A549 (cell line): Measurements from ENCODE around the gene MDM1. TPM values are rescaled to one million over a fixed set of nuclear protein-coding genes. Genes with fewer than 3 reads are reported as not detected.

ENCODE experiments used
- ATAC-seq, 2 experiments: fragments of 200-7000 bp in 1 of 2; fragments of >200 bp in 1 of 2; cut with Nextera tagmentation in 1 of 2; cut with Tn5 transposase in 1 of 2; 3 replicates each; pipeline versions ENCODE4 v1.8.0 to v1.9.1; 2018 to 2020; ENCODE audit warnings: mild to moderate bottlenecking in 1 of 2, moderate library complexity in 1 of 2
- CTCF ChIA-PET: fragments of 300-600 bp; sonication (Branson Sonifier 250); formaldehyde crosslinking; extraction: SDS; loops from one replicate; lab custom pipeline; 2021; ENCODE audit warnings: antibody characterized with exemption, inconsistent platforms; lab: Yijun Ruan, JAX
- POLR2A ChIA-PET: fragments of 350-600 bp; formaldehyde crosslinking; extraction: SDS; loops from one replicate; lab custom pipeline; 2021; ENCODE audit warnings: antibody characterized with exemption, inconsistent platforms; lab: Yijun Ruan, JAX
- DNase-seq, 2 experiments: peaks; one replicate each; pipeline versions ENCODE4 v3.0.0 to v3.0.0-alpha.2; 2011 to 2016; ENCODE audit warnings: low read depth in 1 of 2, low spot score in 1 of 2
- FAIRE-seq: peaks from 2 replicates; lab custom pipeline; 2011; peaks lifted over from hg19 to GRCh38; lab: Jason Lieb, UNC
- H3K27ac ChIP-seq, 2 experiments: fragments of >200 bp; sonication (Bioruptor Twin); formaldehyde crosslinking; 3 replicates each; pipeline ENCODE4 v1.5.1; 2016 to 2017
- H3K4me1 ChIP-seq: fragments of >200 bp; sonication (Bioruptor Twin); formaldehyde crosslinking; 3 replicates; pipeline ENCODE4 v1.6.1; 2016
- H3K4me2 ChIP-seq: fragments of >200 bp; sonication (Bioruptor Twin); formaldehyde crosslinking; 3 replicates; pipeline ENCODE4 v1.6.1; 2016
- H3K4me3 ChIP-seq: fragments of >200 bp; sonication (Bioruptor Twin); formaldehyde crosslinking; 3 replicates; pipeline ENCODE4 v1.5.1; 2016
- H3K9me3 ChIP-seq: fragments of >200 bp; sonication (Bioruptor Twin); formaldehyde crosslinking; 3 replicates; pipeline ENCODE4 v1.6.1; 2016
- CEBPB ChIP-seq, 2 experiments: fragments of >200 bp in 1 of 2; sonication (Bioruptor Twin) in 1 of 2; formaldehyde crosslinking in 1 of 2; IDR thresholded peaks; 2 replicates each; pipeline ENCODE4 v1.6.1; 2012 to 2016
- FOSL2 ChIP-seq, 2 experiments: fragments of 450-650 bp in 1 of 2; fragments of >200 bp in 1 of 2; sonication (Bioruptor Twin) in 1 of 2; formaldehyde crosslinking; IDR thresholded peaks; 2 replicates each; pipeline versions ENCODE4 v1.5.0 to v1.6.1; 2016 to 2020; ENCODE audit warnings: mild to moderate bottlenecking in 1 of 2, moderate library complexity in 1 of 2
- KDM1A ChIP-seq: fragments of 200-600 bp; sonication (generic); IDR thresholded peaks from 2 replicates; pipeline ENCODE4 v1.6.1; 2016; ENCODE audit warnings: low read depth, mild to moderate bottlenecking
- WGBS: methylation state at CpG from one replicate; pipeline ENCODE4 v1.1.6; 2017; ENCODE audit errors: missing lambda C conversion rate; 5-methylcytosine and 5-hydroxymethylcytosine counted together
- polyA plus RNA-seq, 4 experiments: library from polyadenylated mRNA; depleted of rRNA in 3 of 4; stranded (reverse); fragments of >200 nt; fragmentation: RNase III in 1 of 4; extraction: RNeasy Plus Mini Kit Qiagen cat#74134 plus additional on column Dnase treatment in 1 of 4; gene quantifications; 2 replicates in 3 of 4; 3 replicates in 1 of 4; pipeline ENCODE4 v1.2.3, GENCODE V29; 2011 to 2017

MDM1 gene
- polyA plus RNA-seq, 2 of the 4 experiments (the other 2 are of a cell fraction): 12.5 to 24.5 TPM

GRCh38 chr12:68245180-68246021 is 86.8 kb downstream of the MDM1 start:
- H3K4me2 ChIP-seq: no peak overlapping the region
- no peak overlapping the region for H3K27ac ChIP-seq
- ATAC-seq (no peak; a peak in 1 of 6 replicates), DNase-seq (no peak), FAIRE-seq (no peak)
- ChIA-PET POLR2A (no interaction called here), CTCF (interaction anchor here (1.2 to 1.4 kb wide), 2 partner anchors 9 to 22 kb away, joined by 3 to 4 read pairs; no protein-coding TSS in a partner anchor)
- H3K4me3 ChIP-seq: no peak overlapping the region
- peaks cover 1% of the 10 kb centered on the region; the same call in 2 of the 3 replicates for H3K4me1 ChIP-seq
- no peaks in the 10 kb centered on the region for H3K9me3 ChIP-seq
- WGBS: 32% methylated on average over 6 of the region's 6 CpGs
- TF ChIP-seq KDM1A: no peak
- TF ChIP-seq CEBPB (IDR thresholded peaks at IDR 0.05): no peak
- TF ChIP-seq FOSL2 (IDR thresholded peaks at IDR 0.05): no peak
- no peak for TF ChIP-seq FOSL2 (CRISPR knock-in tag; IDR thresholded peaks at IDR 0.05)

Other genes starting within 250 kb of the MDM1 start
- not detected in 2 replicates for gene IFNG, start 172.6 kb downstream of the MDM1 start, polyA plus RNA-seq (2011; rRNA removed)
- not detected in 3 replicates for gene IFNG, start 172.6 kb downstream of the MDM1 start, polyA plus RNA-seq (2017; fragmentation: RNase III; extraction: RNeasy Plus Mini Kit Qiagen cat#74134 plus additional on column Dnase treatment)
- not detected in 2 replicates for gene IL26, start 106.6 kb downstream of the MDM1 start, polyA plus RNA-seq (2011; rRNA removed)
- not detected in 3 replicates for gene IL26, start 106.6 kb downstream of the MDM1 start, polyA plus RNA-seq (2017; fragmentation: RNase III; extraction: RNeasy Plus Mini Kit Qiagen cat#74134 plus additional on column Dnase treatment)
- not detected in 2 replicates for gene IL22, start 78.8 kb downstream of the MDM1 start, polyA plus RNA-seq (2011; rRNA removed)
- gene IL22, start 78.8 kb downstream of the MDM1 start, polyA plus RNA-seq (2017; fragmentation: RNase III; extraction: RNeasy Plus Mini Kit Qiagen cat#74134 plus additional on column Dnase treatment): not detected in 3 replicates